Ovary (tissue), 9 donors: ENCODE measurements around the gene FAM107A. TPM values are rescaled to one million over a fixed set of nuclear protein-coding genes. Genes with fewer than 3 reads are reported as not detected.

Experiments used
- DNase-seq, 5 donors: peaks; one replicate each; pipeline ENCODE4 v3.0.0-alpha.2; 2019 to 2020
- H3K27ac ChIP-seq, 2 donors: fragments of 200-600 bp; one replicate each; pipeline versions ENCODE4 v1.5.1 to v1.8.0; 2019 to 2022
- H3K27me3 ChIP-seq: fragments of 200-600 bp; one replicate; pipeline ENCODE4 v1.8.0; 2022
- H3K36me3 ChIP-seq: fragments of 200-600 bp; sonication (generic); one replicate; pipeline ENCODE4 v1.5.1; 2019
- H3K4me1 ChIP-seq: one replicate; pipeline ENCODE4 v1.8.1; 2013; ENCODE audit warnings: mild to moderate bottlenecking, moderate library complexity; ENCODE audit not compliant: insufficient read depth
- H3K4me3 ChIP-seq: fragments of 200-600 bp; sonication (generic); one replicate; pipeline ENCODE4 v1.5.1; 2017
- H3K9me3 ChIP-seq, 2 donors: fragments of 200-600 bp in 1 of 2; sonication (generic) in 1 of 2; one replicate each; pipeline versions ENCODE4 v1.5.1 to v1.8.1; 2013 to 2019; ENCODE audit warnings: mild to moderate bottlenecking in 1 of 2, moderate library complexity in 1 of 2
- CTCF ChIP-seq, 3 donors: fragments of 450-650 bp in 2 of 3; fragments of 200-600 bp in 1 of 3; IDR thresholded peaks; one replicate each; pipeline versions ENCODE4 v1.5.1 to v1.8.0; 2016 to 2022; ENCODE audit warnings: antibody characterized with exemption in 3 of 3, mild to moderate bottlenecking in 1 of 3
- EP300 ChIP-seq: sonication (generic); formaldehyde crosslinking; IDR thresholded peaks from one replicate; pipeline ENCODE4 v1.6.1; 2017; ENCODE audit warnings: antibody characterized with exemption
- POLR2A ChIP-seq: fragments of 450-650 bp; IDR thresholded peaks from one replicate; pipeline ENCODE4 v1.6.1; 2017; ENCODE audit warnings: antibody characterized with exemption, mild to moderate bottlenecking, moderate library complexity
- WGBS, 3 donors: extraction: QIAGEN DNeasy Blood & Tissue Kit in 1 of 3; methylation state at CpG; one replicate each; pipeline versions ENCODE4 v1.1.5 to v1.1.7; 2013 to 2017; 5-methylcytosine and 5-hydroxymethylcytosine counted together
- intact Hi-C, 4 donors: fragments of 100-400 bp; cut with DNase I; formaldehyde crosslinking; loops; one replicate each; pipeline versions ENCODE4 v1.11.0 to v1.15.1; 2022 to 2023
- polyA plus RNA-seq, 2 donors: library from polyadenylated mRNA; stranded (reverse); fragments of 200-250 nt in 1 of 2; fragments of 350-450 nt in 1 of 2; fragmentation: Illumina TruSeq in 1 of 2; extraction: RNeasy Lipid Tissue Mini Kit (QIAGEN cat#74804) in 1 of 2; gene quantifications; one replicate each; pipeline ENCODE4 v1.2.3, GENCODE V29; 2013 to 2014
- total RNA-seq, 7 donors: library from RNA; depleted of rRNA in 2 of 7; stranded (reverse); fragments of >200 nt in 2 of 7; fragmentation: NEBNext Ultra II Directional in 3 of 7; extraction: Animal tissue kit (Norgen Biotek cat#: 25700) in 3 of 7; gene quantifications; one replicate each; pipeline versions ENCODE4 v1.1.0 to v1.2.4, GENCODE V29; 2016 to 2023
- donor health status: DM: no; HTN: no; CAD: no; lungs with moderate emphysema.
- donor health status: DM: no; HTN: no; CAD: no.
- donor health status: Bipolar disorder and iron deficiency.
- donor health status: DM: yes; HTN: yes; CAD: no.
- donor health status: DM: no; HTN: no; CAD: no.
- donor health status: DM: yes; HTN: yes; CAD: no.

The FAM107A gene
- total and polyA plus RNA-seq, 9 donors: 2.7 to 47.3 (median 14.4) TPM

DNA sequence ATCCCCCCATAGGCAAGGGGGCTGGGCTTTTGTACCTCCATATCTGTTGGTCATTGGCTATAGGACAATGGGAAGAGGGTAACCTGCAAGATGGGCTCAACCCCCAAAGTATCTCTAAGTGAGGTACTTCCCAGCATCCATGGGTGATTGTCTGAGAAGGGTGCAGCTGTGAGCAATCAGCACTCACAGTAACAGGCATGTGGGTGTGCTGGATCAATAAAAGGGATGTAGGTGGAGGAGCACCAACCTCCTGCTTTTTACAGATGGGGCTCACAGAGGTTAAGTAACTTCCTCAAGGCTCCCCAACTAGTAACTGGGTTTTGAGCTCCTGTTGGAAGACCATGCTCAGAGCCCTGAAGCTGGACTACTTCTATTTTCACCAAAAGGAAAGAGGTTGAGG lies 26.4 kb upstream of the FAM107A start:
- Histone ChIP-seq H3K27me3 (no peaks in the 10 kb centered on the region), H3K27ac (no peak overlapping the region), H3K4me3 (no peak overlapping the region), H3K36me3 (no peaks in the 10 kb centered on the region), H3K4me1 (no peaks in the 10 kb centered on the region), H3K9me3 (no peaks in the 10 kb centered on the region)
- no peak for TF ChIP-seq POLR2A
- no peak for TF ChIP-seq CTCF (IDR thresholded peaks at IDR 0.05)
- TF ChIP-seq EP300: no peak
- intact Hi-C loops: no loop called here
- no peak for DNase-seq

DNA sequence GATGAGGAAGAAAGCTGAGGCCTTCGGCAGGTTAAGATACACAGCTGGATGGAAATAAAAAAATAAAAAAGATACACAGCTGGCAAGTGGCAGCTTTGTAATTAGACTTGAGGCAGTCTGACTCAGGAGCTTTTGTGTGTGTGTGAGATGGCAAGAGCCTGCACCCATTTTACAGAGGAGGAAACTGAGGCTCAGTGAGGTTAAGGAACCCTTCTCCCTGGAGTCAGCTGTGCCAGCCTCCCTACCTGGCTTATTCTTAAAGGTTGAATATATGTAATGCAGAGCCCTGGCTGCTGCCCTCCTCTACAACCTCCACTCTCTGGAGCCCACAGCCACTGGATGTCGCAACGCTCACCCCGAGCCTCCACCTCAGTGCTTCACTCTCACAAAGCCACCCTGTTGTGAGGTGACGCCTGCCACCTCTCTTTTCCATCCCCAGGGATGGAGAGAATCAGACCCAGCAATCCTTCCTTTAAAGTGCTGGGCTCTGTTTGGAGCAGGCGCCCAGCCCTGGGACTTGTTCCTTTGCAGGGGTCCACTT lies 20.6 kb upstream of the FAM107A start:
- WGBS, 3 donors: 83 to 90% (median 85%) methylated on average over 6 of the region's 6 CpGs

DNA sequence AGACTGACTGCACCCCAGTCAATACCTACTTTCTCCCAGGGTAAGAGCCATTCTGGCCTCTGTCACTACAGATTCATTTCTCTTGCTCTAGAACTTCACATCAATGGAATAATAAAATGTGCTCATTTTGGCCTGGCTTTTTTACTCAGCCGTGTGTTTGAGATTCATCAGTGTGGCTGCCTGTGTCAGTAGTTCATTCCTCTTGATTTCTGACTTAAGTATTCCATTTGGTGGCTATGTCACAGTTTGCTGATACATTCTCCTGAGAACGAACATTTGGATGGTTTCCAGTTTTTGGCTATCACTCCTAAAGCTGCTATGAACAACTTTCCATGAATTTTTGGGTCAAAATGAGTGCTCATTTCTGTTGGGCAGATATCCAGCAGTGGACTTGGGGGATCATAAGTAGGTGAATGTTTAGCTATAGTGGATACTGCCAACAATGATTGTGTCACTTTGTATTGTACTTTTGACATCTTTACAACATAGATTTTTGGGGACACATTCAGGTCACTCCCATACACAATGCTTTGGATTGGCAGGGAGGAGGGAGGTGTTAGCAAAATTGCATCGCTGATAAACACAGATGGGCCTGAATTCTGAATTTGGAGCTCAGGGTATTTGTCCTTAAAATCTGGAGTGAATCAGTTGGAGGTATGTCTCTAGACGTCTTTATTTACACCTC lies 19.8 kb upstream of the FAM107A start:
- Histone ChIP-seq H3K36me3 (no peaks in the 10 kb centered on the region), H3K4me3 (no peak overlapping the region), H3K27ac (no peak overlapping the region), H3K27me3 (no peaks in the 10 kb centered on the region), H3K4me1 (no peaks in the 10 kb centered on the region), H3K9me3 (no peaks in the 10 kb centered on the region)
- no peak for TF ChIP-seq POLR2A
- TF ChIP-seq CTCF (IDR thresholded peaks at IDR 0.05): no peak
- no peak for TF ChIP-seq EP300
- 44 to 54% (median 50%) methylated on average over 4 of the region's 4 CpGs for WGBS, 3 donors
- DNase-seq: no peak
- intact Hi-C loops: no loop called here

More for the DNA sequence above, 20.6 kb upstream of the FAM107A start:
- Histone ChIP-seq H3K4me3 (no peak overlapping the region), H3K27ac (no peak overlapping the region), H3K27me3 (no peaks in the 10 kb centered on the region), H3K4me1 (no peaks in the 10 kb centered on the region), H3K9me3 (no peaks in the 10 kb centered on the region), H3K36me3 (no peaks in the 10 kb centered on the region)
- TF ChIP-seq EP300 (no peak), POLR2A (no peak), CTCF (IDR thresholded peaks at IDR 0.05) (no peak)
- no peak for DNase-seq
- intact Hi-C loops: no loop called here

- no peak for TF ChIP-seq EP300
- no peak for TF ChIP-seq POLR2A
- no peak for TF ChIP-seq CTCF (IDR thresholded peaks at IDR 0.05)
- H3K9me3 ChIP-seq: no peaks in the 10 kb centered on the region
- H3K27me3 ChIP-seq: no peaks in the 10 kb centered on the region
- no peaks in the 10 kb centered on the region for H3K36me3 ChIP-seq
- 78 to 83% (median 83%) methylated on average over 5 of the region's 5 CpGs for WGBS, 3 donors
- no peak for DNase-seq
- intact Hi-C loops: no loop called here
- H3K4me1 ChIP-seq: no peaks in the 10 kb centered on the region
- H3K4me3 ChIP-seq: no peak overlapping the region
- no peak overlapping the region for H3K27ac ChIP-seq
Measured at GRCh38 chr3:58594117-58594516, 16.9 kb upstream of the FAM107A start.
